ENCODE results near the gene NR2F6. TPM values are rescaled to one million over a fixed set of nuclear protein-coding genes. Genes with fewer than 3 reads are reported as not detected.

Gene NR2F6
- total RNA-seq, 1 donor from 2014 or later: 41.3 TPM

GRCh38 chr19:17235300-17235970, 10.3 kb downstream of the NR2F6 start:
- Histone ChIP-seq H3K4me1 (peaks cover 30% of the 10 kb centered on the region), H3K27me3 (no peaks in the 10 kb centered on the region), H3K36me3 (peaks cover 0 to 22% of the 10 kb centered on the region in 2 donors), H3K9me3 (no peaks in the 10 kb centered on the region), H3K27ac (peak overlapping the region; percentile 76), H3K4me3 (peak overlapping the region; percentile 50 to 54)
- DNase-seq (ENCODE audit: extremely low spot score in 2 of 2): no peak
- peak; percentile 27 to 65 (median 33) for TF ChIP-seq CTCF (IDR thresholded peaks at IDR 0.05)
- TF ChIP-seq POLR2AphosphoS5 (IDR thresholded peaks at IDR 0.05; ENCODE audit: insufficient read depth in 1 of 2, low read depth in 1 of 2): no peak
- intact Hi-C loops (cut with DNase I): no loop called here

- Histone ChIP-seq H3K36me3 (peaks cover 0 to 21% of the 10 kb centered on the region in 2 donors), H3K27me3 (no peaks in the 10 kb centered on the region), H3K4me3 (peak overlapping the region; percentile 50 to 54), H3K4me1 (peaks cover 30% of the 10 kb centered on the region), H3K27ac (peak overlapping the region; percentile 76), H3K9me3 (no peaks in the 10 kb centered on the region)
- no peak for TF ChIP-seq POLR2A (IDR thresholded peaks at IDR 0.05)
- peak in 1 of 2 donors; percentile 52 for TF ChIP-seq POLR2AphosphoS5 (IDR thresholded peaks at IDR 0.05; ENCODE audit: insufficient read depth in 1 of 2, low read depth in 1 of 2)
- no peak for TF ChIP-seq CTCF (IDR thresholded peaks at IDR 0.05)
- intact Hi-C loops (cut with DNase I): no loop called here
- no peak for DNase-seq (ENCODE audit: extremely low spot score in 2 of 2)
Measured at GRCh38 chr19:17234911-17235299, 10.8 kb downstream of the NR2F6 start.

- H3K27ac ChIP-seq: no peak overlapping the region
- H3K4me3 ChIP-seq: no peak overlapping the region
- H3K36me3 ChIP-seq: peaks cover 0 to 13% of the 10 kb centered on the region in 2 donors
- H3K4me1 ChIP-seq: peaks cover 37% of the 10 kb centered on the region
- TF ChIP-seq POLR2AphosphoS5 (IDR thresholded peaks at IDR 0.05; ENCODE audit: insufficient read depth in 1 of 2, low read depth in 1 of 2) (no peak), CTCF (IDR thresholded peaks at IDR 0.05) (no peak), POLR2A (IDR thresholded peaks at IDR 0.05) (no peak)
- H3K9me3 ChIP-seq: no peaks in the 10 kb centered on the region
- DNase-seq (ENCODE audit: extremely low spot score in 2 of 2): no peak
- H3K27me3 ChIP-seq: no peaks in the 10 kb centered on the region
- intact Hi-C loops (cut with DNase I): no loop called here
Measured at GRCh38 chr19:17232258-17232657, 13.5 kb downstream of the NR2F6 start.

GRCh38 chr19:17229890-17230289, 15.8 kb downstream of the NR2F6 start:
- intact Hi-C loops (cut with DNase I): no loop called here
- peaks cover 0 to 13% of the 10 kb centered on the region in 2 donors for H3K36me3 ChIP-seq
- H3K9me3 ChIP-seq: no peaks in the 10 kb centered on the region
- H3K4me1 ChIP-seq: peaks cover 29% of the 10 kb centered on the region
- H3K27ac ChIP-seq: no peak overlapping the region
- H3K27me3 ChIP-seq: no peaks in the 10 kb centered on the region
- no peak for TF ChIP-seq POLR2AphosphoS5 (IDR thresholded peaks at IDR 0.05; ENCODE audit: insufficient read depth in 1 of 2, low read depth in 1 of 2)
- TF ChIP-seq POLR2A (IDR thresholded peaks at IDR 0.05): no peak
- TF ChIP-seq CTCF (IDR thresholded peaks at IDR 0.05): no peak
- no peak for DNase-seq (ENCODE audit: extremely low spot score in 2 of 2)
- no peak overlapping the region for H3K4me3 ChIP-seq

GRCh38 chr19:17227798-17228367, 17.8 kb downstream of the NR2F6 start:
- no peak for DNase-seq (ENCODE audit: extremely low spot score in 2 of 2)
- no peak overlapping the region for H3K4me3 ChIP-seq
- H3K4me1 ChIP-seq: peaks cover 22% of the 10 kb centered on the region
- TF ChIP-seq POLR2AphosphoS5 (IDR thresholded peaks at IDR 0.05; ENCODE audit: insufficient read depth in 1 of 2, low read depth in 1 of 2): no peak
- no peak for TF ChIP-seq CTCF (IDR thresholded peaks at IDR 0.05)
- no peak for TF ChIP-seq POLR2A (IDR thresholded peaks at IDR 0.05)
- H3K36me3 ChIP-seq: peaks cover 0 to 12% of the 10 kb centered on the region in 2 donors
- peak overlapping the region; percentile 91 for H3K27ac ChIP-seq
- H3K27me3 ChIP-seq: no peaks in the 10 kb centered on the region
- no peaks in the 10 kb centered on the region for H3K9me3 ChIP-seq
- intact Hi-C loops (cut with DNase I): no loop called here
